ENCODE measurements around the gene POLH. TPM values are rescaled to one million over a fixed set of nuclear protein-coding genes. Genes with fewer than 3 reads are reported as not detected.
"Not testable (repeated sequence)": the region's sequence is repeated elsewhere in the genome, so short reads cannot be mapped to it uniquely, and the experiment has no call there.

POLH gene
- total and polyA plus RNA-seq, 2 experiments from 2014 or later: 25.3 to 27.6 TPM

- H3K36me3 ChIP-seq (ENCODE audit: low read depth): peaks cover 42% of the 10 kb centered on the region
- 97 to 98% methylated on average over 5 of the region's 5 CpGs for WGBS, 2 experiments (ENCODE audit: low coverage in 1 of 2, low lambda C conversion rate in 2 of 2, missing lambda C conversion rate in 2 of 2)
Observed at GRCh38 chr6:43540507-43540906, 35.5 kb upstream of the POLH start.

GRCh38 chr6:43541774-43542471, 34.1 kb upstream of the POLH start:
- in situ Hi-C loops (cut with MboI): no loop called here
- Histone ChIP-seq H3K9me3 (ENCODE audit: low read depth) (no peaks in the 10 kb centered on the region), H3K27me3 (replicated peaks; ENCODE audit: insufficient read depth) (no peaks in the 10 kb centered on the region), H4K20me1 (ENCODE audit: insufficient read depth) (no peaks in the 10 kb centered on the region), H3K79me2 (ENCODE audit: insufficient read depth) (no peaks in the 10 kb centered on the region), H3F3A (ENCODE audit: insufficient read depth) (no peaks in the 10 kb centered on the region), H3K4me1 (ENCODE audit: insufficient read depth) (no peaks in the 10 kb centered on the region), H2AFZ (no peak overlapping the region), H3K4me3 (no peak overlapping the region), H3K4me2 (ENCODE audit: unreplicated experiment) (no peak overlapping the region), H3K27ac (no peak overlapping the region), H3K9me2 (ENCODE audit: insufficient read depth) (no peaks in the 10 kb centered on the region), H3K36me3 (ENCODE audit: low read depth) (peaks cover 54% of the 10 kb centered on the region), H3K9ac (no peak overlapping the region)
- no peak for DNase-seq
- TF ChIP-seq EZH2 (IDR thresholded peaks at IDR 0.05; ENCODE audit: insufficient read depth, poor library complexity, severe bottlenecking) (no peak), EZH2phosphoT487 (IDR thresholded peaks at IDR 0.05; ENCODE audit: insufficient read depth, low read depth) (no peak)
- WGBS, 2 experiments (ENCODE audit: low coverage in 1 of 2, low lambda C conversion rate in 2 of 2, missing lambda C conversion rate in 2 of 2): 92 to 94% methylated on average over 8 of the region's 8 CpGs

More at GRCh38 chr6:43540507-43540906, 35.5 kb upstream of the POLH start:
- in situ Hi-C loops (cut with MboI): no loop called here
- TF ChIP-seq EZH2phosphoT487 (IDR thresholded peaks at IDR 0.05; ENCODE audit: insufficient read depth, low read depth): no peak
- no peak for TF ChIP-seq EZH2 (IDR thresholded peaks at IDR 0.05; ENCODE audit: insufficient read depth, poor library complexity, severe bottlenecking)
- H3K4me1 ChIP-seq (ENCODE audit: insufficient read depth): no peaks in the 10 kb centered on the region
- no peak overlapping the region for H3K4me2 ChIP-seq (ENCODE audit: unreplicated experiment)
- no peaks in the 10 kb centered on the region for H3K79me2 ChIP-seq (ENCODE audit: insufficient read depth)
- H2AFZ ChIP-seq: no peak overlapping the region
- H3F3A ChIP-seq (ENCODE audit: insufficient read depth): no peaks in the 10 kb centered on the region
- DNase-seq: no peak
- H3K9ac ChIP-seq: no peak overlapping the region
- H3K27ac ChIP-seq: no peak overlapping the region
- no peaks in the 10 kb centered on the region for H3K9me2 ChIP-seq (ENCODE audit: insufficient read depth)
- no peaks in the 10 kb centered on the region for H3K9me3 ChIP-seq (ENCODE audit: low read depth)
- no peak overlapping the region for H3K4me3 ChIP-seq
- no peaks in the 10 kb centered on the region for H3K27me3 ChIP-seq (replicated peaks; ENCODE audit: insufficient read depth)
- H4K20me1 ChIP-seq (ENCODE audit: insufficient read depth): no peaks in the 10 kb centered on the region

- no peak for DNase-seq
- no peak overlapping the region for H2AFZ ChIP-seq
- in situ Hi-C loops (cut with MboI): no loop called here
- H3K4me1 ChIP-seq (ENCODE audit: insufficient read depth): no peaks in the 10 kb centered on the region
- H3K9me2 ChIP-seq (ENCODE audit: insufficient read depth): no peaks in the 10 kb centered on the region
- H4K20me1 ChIP-seq (ENCODE audit: insufficient read depth): no peaks in the 10 kb centered on the region
- peaks cover 70% of the 10 kb centered on the region for H3K36me3 ChIP-seq (ENCODE audit: low read depth)
- H3K27me3 ChIP-seq (replicated peaks; ENCODE audit: insufficient read depth): no peaks in the 10 kb centered on the region
- no peak overlapping the region for H3K27ac ChIP-seq
- no peak overlapping the region for H3K9ac ChIP-seq
- H3K4me3 ChIP-seq: no peak overlapping the region
- H3K79me2 ChIP-seq (ENCODE audit: insufficient read depth): no peaks in the 10 kb centered on the region
- H3K9me3 ChIP-seq (ENCODE audit: low read depth): no peaks in the 10 kb centered on the region
- TF ChIP-seq EZH2 (IDR thresholded peaks at IDR 0.05; ENCODE audit: insufficient read depth, poor library complexity, severe bottlenecking) (no peak), EZH2phosphoT487 (IDR thresholded peaks at IDR 0.05; ENCODE audit: insufficient read depth, low read depth) (no peak)
- H3K4me2 ChIP-seq (ENCODE audit: unreplicated experiment): no peak overlapping the region
- no peaks in the 10 kb centered on the region for H3F3A ChIP-seq (ENCODE audit: insufficient read depth)
- 78 to 80% methylated on average over 4 of the region's 4 CpGs for WGBS, 2 experiments (ENCODE audit: low coverage in 1 of 2, low lambda C conversion rate in 2 of 2, missing lambda C conversion rate in 2 of 2)
Observed at GRCh38 chr6:43544461-43544860, 31.5 kb upstream of the POLH start.

GRCh38 chr6:43547222-43547621, 28.8 kb upstream of the POLH start:
- TF ChIP-seq EZH2phosphoT487 (IDR thresholded peaks at IDR 0.05; ENCODE audit: insufficient read depth, low read depth) (no peak), EZH2 (IDR thresholded peaks at IDR 0.05; ENCODE audit: insufficient read depth, poor library complexity, severe bottlenecking) (no peak)
- Histone ChIP-seq H3K9me3 (ENCODE audit: low read depth) (no peaks in the 10 kb centered on the region), H3K4me2 (ENCODE audit: unreplicated experiment) (no peak overlapping the region), H3K27me3 (replicated peaks; ENCODE audit: insufficient read depth) (no peaks in the 10 kb centered on the region), H3K36me3 (ENCODE audit: low read depth) (peaks cover 70% of the 10 kb centered on the region), H2AFZ (no peak overlapping the region), H3K27ac (no peak overlapping the region), H3F3A (ENCODE audit: insufficient read depth) (no peaks in the 10 kb centered on the region), H3K9me2 (ENCODE audit: insufficient read depth) (no peaks in the 10 kb centered on the region), H3K9ac (no peak overlapping the region), H3K4me3 (no peak overlapping the region), H3K79me2 (ENCODE audit: insufficient read depth) (no peaks in the 10 kb centered on the region), H4K20me1 (ENCODE audit: insufficient read depth) (no peaks in the 10 kb centered on the region), H3K4me1 (ENCODE audit: insufficient read depth) (no peaks in the 10 kb centered on the region)
- in situ Hi-C loops (cut with MboI): no loop called here
- DNase-seq: no peak
- 96% methylated on average over 3 of the region's 3 CpGs for WGBS, 2 experiments (ENCODE audit: low coverage in 1 of 2, low lambda C conversion rate in 2 of 2, missing lambda C conversion rate in 2 of 2)

GRCh38 chr6:43557620-43558019, 18.4 kb upstream of the POLH start:
- H3K4me3 ChIP-seq; H3K4me2 ChIP-seq (ENCODE audit: unreplicated experiment); H3K9me3 ChIP-seq (ENCODE audit: low read depth); DNase-seq; H3K9me2 ChIP-seq (ENCODE audit: insufficient read depth); H2AFZ ChIP-seq; in situ Hi-C loops (cut with MboI); H3K4me1 ChIP-seq (ENCODE audit: insufficient read depth); H3K9ac ChIP-seq; H3F3A ChIP-seq (ENCODE audit: insufficient read depth); H3K27ac ChIP-seq; H4K20me1 ChIP-seq (ENCODE audit: insufficient read depth); H3K27me3 ChIP-seq (replicated peaks; ENCODE audit: insufficient read depth); H3K79me2 ChIP-seq (ENCODE audit: insufficient read depth): not testable (repeated sequence)
- 95 to 100% methylated on average over 3 to 7 of the region's 7 CpGs for WGBS, 2 experiments (ENCODE audit: low coverage in 1 of 2, low lambda C conversion rate in 2 of 2, missing lambda C conversion rate in 2 of 2)
- H3K36me3 ChIP-seq (ENCODE audit: low read depth): peaks cover 80% of the 10 kb centered on the region
